ENCODE data around the gene PATE2.

PATE2 gene

DNA sequence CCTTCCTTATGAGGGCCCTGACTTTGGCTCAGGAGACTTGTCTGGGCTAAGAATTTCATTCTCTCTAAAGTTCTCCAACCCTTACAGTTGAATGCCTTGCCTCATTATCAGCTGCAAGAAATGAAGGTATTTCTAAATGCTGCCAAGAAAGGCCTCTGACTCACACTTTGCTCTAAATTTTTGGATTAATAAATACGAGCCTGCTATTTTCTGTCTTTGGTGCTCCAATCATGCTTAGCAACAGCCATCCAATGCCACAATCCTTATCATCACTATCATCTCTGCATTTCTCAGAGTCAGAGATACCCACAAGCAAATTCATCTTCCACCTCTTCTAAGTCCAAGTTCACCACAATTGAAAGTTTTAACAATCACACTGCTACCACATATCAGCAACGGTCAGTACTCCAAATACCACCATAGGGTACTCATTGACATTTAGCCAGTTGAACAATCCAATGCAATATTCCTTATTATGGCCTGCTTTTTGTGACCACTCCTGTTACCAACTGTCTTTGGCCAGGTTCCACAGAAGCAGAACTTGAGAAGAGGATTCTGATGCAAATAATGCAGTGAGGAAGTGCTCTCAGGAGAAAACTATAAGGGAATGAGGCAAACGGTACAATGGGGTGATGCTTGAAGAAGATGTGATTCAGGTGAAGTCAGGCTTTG, 5.7 kb downstream of the PATE2 start:
- no peak for FAIRE-seq
- no peak for TF ChIP-seq POU2F2 (IDR thresholded peaks at IDR 0.05; ENCODE audit: low read depth, low read length)
- TF ChIP-seq POLR2A (IDR thresholded peaks at IDR 0.05; ENCODE audit: low read depth, low read length) = no peak
- no peak for TF ChIP-seq TAF1 (IDR thresholded peaks at IDR 0.05; ENCODE audit: low read depth, low read length)
- no peak for TF ChIP-seq PAX5 (IDR thresholded peaks at IDR 0.05; ENCODE audit: insufficient read depth, low read length, severe bottlenecking)
- no peak for TF ChIP-seq SPI1 (IDR thresholded peaks at IDR 0.05; ENCODE audit: low read depth, low read length)
- no peak for TF ChIP-seq POLR2AphosphoS5 (IDR thresholded peaks at IDR 0.05; ENCODE audit: low read depth, low read length)

DNA sequence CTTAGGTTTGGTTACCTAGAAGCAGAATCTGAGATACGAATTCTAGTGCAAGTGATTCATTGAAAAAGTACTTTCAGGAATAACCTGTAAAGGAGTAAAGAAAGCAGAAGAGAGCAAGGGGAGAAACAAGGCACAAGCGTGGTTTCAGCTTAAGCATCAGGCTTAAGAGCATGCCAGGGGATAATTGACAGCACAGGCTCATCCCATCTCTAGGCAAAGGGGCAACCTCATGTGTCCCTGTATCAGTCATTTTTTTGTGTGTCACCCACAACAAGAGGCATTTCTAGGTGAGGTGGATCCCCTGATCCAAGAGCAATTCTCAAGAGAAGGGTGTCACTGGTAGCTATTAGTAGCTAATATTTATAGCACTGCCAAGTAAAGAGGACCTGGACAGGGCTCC, 8.0 kb downstream of the PATE2 start:
- DNase-seq (ENCODE audit: insufficient read length, low spot score) (no peak), FAIRE-seq (no peak)
- TF ChIP-seq TAF1 (IDR thresholded peaks at IDR 0.05; ENCODE audit: low read depth, low read length) (no peak), POU2F2 (IDR thresholded peaks at IDR 0.05; ENCODE audit: low read depth, low read length) (no peak), POLR2AphosphoS5 (IDR thresholded peaks at IDR 0.05; ENCODE audit: low read depth, low read length) (no peak), SPI1 (IDR thresholded peaks at IDR 0.05; ENCODE audit: low read depth, low read length) (no peak), PAX5 (IDR thresholded peaks at IDR 0.05; ENCODE audit: insufficient read depth, low read length, severe bottlenecking) (no peak), POLR2A (IDR thresholded peaks at IDR 0.05; ENCODE audit: low read depth, low read length) (no peak)

More for the DNA sequence above, 5.7 kb downstream of the PATE2 start:
- no peak for DNase-seq (ENCODE audit: insufficient read length, low spot score)

GRCh38 chr11:125768336-125769046, 10.1 kb downstream of the PATE2 start:
- FAIRE-seq (no peak), DNase-seq (ENCODE audit: insufficient read length, low spot score) (no peak)
- TF ChIP-seq POLR2A (IDR thresholded peaks at IDR 0.05; ENCODE audit: low read depth, low read length) (no peak), SPI1 (IDR thresholded peaks at IDR 0.05; ENCODE audit: low read depth, low read length) (no peak), POLR2AphosphoS5 (IDR thresholded peaks at IDR 0.05; ENCODE audit: low read depth, low read length) (no peak), PAX5 (IDR thresholded peaks at IDR 0.05; ENCODE audit: insufficient read depth, low read length, severe bottlenecking) (no peak), POU2F2 (IDR thresholded peaks at IDR 0.05; ENCODE audit: low read depth, low read length) (no peak), TAF1 (IDR thresholded peaks at IDR 0.05; ENCODE audit: low read depth, low read length) (no peak)

DNA sequence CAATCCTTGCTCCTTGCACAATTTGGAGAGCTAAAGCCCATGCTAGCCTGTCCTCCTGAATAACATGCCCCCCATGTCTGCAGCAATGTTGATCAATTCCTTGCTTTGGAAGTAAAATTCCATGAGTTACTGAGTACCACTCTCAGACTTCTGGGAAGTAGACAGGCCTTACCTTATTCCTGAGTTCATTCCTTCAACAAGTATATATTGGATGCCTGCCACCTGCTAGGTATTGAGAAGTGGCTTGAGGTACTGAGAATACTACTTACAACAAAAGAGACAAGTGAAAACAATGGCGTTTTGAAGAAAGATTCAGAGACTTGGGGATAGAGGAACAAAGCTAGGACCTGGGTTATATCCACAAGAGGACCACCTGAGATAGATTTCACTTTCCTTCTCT, 12.4 kb downstream of the PATE2 start:
- TF ChIP-seq PAX5 (IDR thresholded peaks at IDR 0.05; ENCODE audit: insufficient read depth, low read length, severe bottlenecking) = no peak
- no peak for TF ChIP-seq POLR2AphosphoS5 (IDR thresholded peaks at IDR 0.05; ENCODE audit: low read depth, low read length)
- no peak for TF ChIP-seq POLR2A (IDR thresholded peaks at IDR 0.05; ENCODE audit: low read depth, low read length)
- TF ChIP-seq POU2F2 (IDR thresholded peaks at IDR 0.05; ENCODE audit: low read depth, low read length) = no peak
- no peak for TF ChIP-seq TAF1 (IDR thresholded peaks at IDR 0.05; ENCODE audit: low read depth, low read length)
- no peak for TF ChIP-seq SPI1 (IDR thresholded peaks at IDR 0.05; ENCODE audit: low read depth, low read length)
- FAIRE-seq = no peak
- DNase-seq (ENCODE audit: insufficient read length, low spot score) = no peak

DNA sequence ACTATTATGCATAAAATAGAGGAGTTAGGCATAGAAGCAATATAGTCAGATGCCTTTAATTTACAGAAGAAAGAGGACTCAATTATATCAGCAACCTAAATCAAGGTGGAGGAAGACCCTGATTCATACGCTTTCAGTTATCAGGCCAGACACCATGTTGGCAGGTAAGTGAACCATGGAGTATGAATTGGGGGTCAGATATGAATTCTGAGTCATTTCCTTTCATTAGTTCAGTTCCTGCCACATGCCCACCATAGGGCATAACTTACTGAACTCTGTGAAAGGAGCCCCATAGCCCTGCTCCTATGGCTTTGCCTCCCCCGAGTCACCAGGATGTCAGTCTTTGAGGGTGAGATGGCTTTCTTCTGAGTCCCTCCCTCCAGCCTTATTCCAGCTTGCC, 15.1 kb downstream of the PATE2 start:
- no peak for FAIRE-seq

GRCh38 chr11:125762445-125762844, 16.2 kb downstream of the PATE2 start:
- no peak for DNase-seq (ENCODE audit: insufficient read length, low spot score)
- no peak for TF ChIP-seq POU2F2 (IDR thresholded peaks at IDR 0.05; ENCODE audit: low read depth, low read length)
- TF ChIP-seq POLR2A (IDR thresholded peaks at IDR 0.05; ENCODE audit: low read depth, low read length) = no peak
- no peak for FAIRE-seq

More for the DNA sequence above, 15.1 kb downstream of the PATE2 start:
- TF ChIP-seq PAX5 (IDR thresholded peaks at IDR 0.05; ENCODE audit: insufficient read depth, low read length, severe bottlenecking) = no peak
- no peak for TF ChIP-seq POU2F2 (IDR thresholded peaks at IDR 0.05; ENCODE audit: low read depth, low read length)
- TF ChIP-seq TAF1 (IDR thresholded peaks at IDR 0.05; ENCODE audit: low read depth, low read length) = no peak
- no peak for TF ChIP-seq POLR2AphosphoS5 (IDR thresholded peaks at IDR 0.05; ENCODE audit: low read depth, low read length)
- TF ChIP-seq SPI1 (IDR thresholded peaks at IDR 0.05; ENCODE audit: low read depth, low read length) = no peak
- TF ChIP-seq POLR2A (IDR thresholded peaks at IDR 0.05; ENCODE audit: low read depth, low read length) = no peak
- no peak for DNase-seq (ENCODE audit: insufficient read length, low spot score)

- FAIRE-seq = no peak
- TF ChIP-seq TAF1 (IDR thresholded peaks at IDR 0.05; ENCODE audit: low read depth, low read length) = no peak
- no peak for TF ChIP-seq POLR2A (IDR thresholded peaks at IDR 0.05; ENCODE audit: low read depth, low read length)
- TF ChIP-seq POU2F2 (IDR thresholded peaks at IDR 0.05; ENCODE audit: low read depth, low read length) = no peak
- no peak for TF ChIP-seq POLR2AphosphoS5 (IDR thresholded peaks at IDR 0.05; ENCODE audit: low read depth, low read length)
- DNase-seq (ENCODE audit: insufficient read length, low spot score) = no peak
Measured at GRCh38 chr11:125756050-125756449, 22.6 kb downstream of the PATE2 start.

DNA sequence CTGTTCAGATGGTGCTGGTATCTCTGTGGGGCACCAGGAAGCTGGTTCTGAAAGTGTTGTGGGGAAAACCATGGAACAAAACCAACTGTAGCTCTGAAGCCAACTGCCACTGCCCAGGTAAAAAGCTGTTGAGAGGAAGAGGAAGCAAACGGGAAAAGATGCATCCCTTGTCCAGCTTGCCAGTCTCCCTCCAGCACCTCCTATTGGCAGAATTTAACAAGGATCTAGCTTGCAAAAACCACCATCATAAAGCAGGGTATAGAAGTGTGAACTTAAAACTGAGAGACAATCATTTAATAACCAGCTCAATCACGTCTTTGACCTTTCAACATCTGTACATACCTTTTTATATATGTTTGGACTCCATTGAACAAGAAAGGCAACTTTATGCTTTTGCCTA, 28.0 kb downstream of the PATE2 start:
- peak; percentile 56 for FAIRE-seq
- TF ChIP-seq POLR2A (IDR thresholded peaks at IDR 0.05; ENCODE audit: low read depth, low read length) (no peak), POLR2AphosphoS5 (IDR thresholded peaks at IDR 0.05; ENCODE audit: low read depth, low read length) (no peak), TAF1 (IDR thresholded peaks at IDR 0.05; ENCODE audit: low read depth, low read length) (no peak), PAX5 (IDR thresholded peaks at IDR 0.05; ENCODE audit: insufficient read depth, low read length, severe bottlenecking) (no peak), POU2F2 (IDR thresholded peaks at IDR 0.05; ENCODE audit: low read depth, low read length) (no peak), SPI1 (IDR thresholded peaks at IDR 0.05; ENCODE audit: low read depth, low read length) (no peak)

GRCh38 chr11:125745979-125746378, 32.6 kb downstream of the PATE2 start, which contains the start of gene PATE1:
Gene PATE1, plus strand, starts transcription at chr11:125746279. Its CDS starts 26 bp downstream, at chr11:125746305.
- TF ChIP-seq POLR2AphosphoS5 (IDR thresholded peaks at IDR 0.05; ENCODE audit: low read depth, low read length) = no peak
- TF ChIP-seq POLR2A (IDR thresholded peaks at IDR 0.05; ENCODE audit: low read depth, low read length) = no peak
- TF ChIP-seq POU2F2 (IDR thresholded peaks at IDR 0.05; ENCODE audit: low read depth, low read length) = no peak
- TF ChIP-seq TAF1 (IDR thresholded peaks at IDR 0.05; ENCODE audit: low read depth, low read length) = no peak
- TF ChIP-seq SPI1 (IDR thresholded peaks at IDR 0.05; ENCODE audit: low read depth, low read length) = no peak
- no peak for TF ChIP-seq PAX5 (IDR thresholded peaks at IDR 0.05; ENCODE audit: insufficient read depth, low read length, severe bottlenecking)
- FAIRE-seq (no peak), DNase-seq (ENCODE audit: insufficient read length, low spot score) (no peak)

More for the DNA sequence above, 28.0 kb downstream of the PATE2 start:
- no peak for DNase-seq (ENCODE audit: insufficient read length, low spot score)
